ENCODE results near the gene TRIM44.

DNA sequence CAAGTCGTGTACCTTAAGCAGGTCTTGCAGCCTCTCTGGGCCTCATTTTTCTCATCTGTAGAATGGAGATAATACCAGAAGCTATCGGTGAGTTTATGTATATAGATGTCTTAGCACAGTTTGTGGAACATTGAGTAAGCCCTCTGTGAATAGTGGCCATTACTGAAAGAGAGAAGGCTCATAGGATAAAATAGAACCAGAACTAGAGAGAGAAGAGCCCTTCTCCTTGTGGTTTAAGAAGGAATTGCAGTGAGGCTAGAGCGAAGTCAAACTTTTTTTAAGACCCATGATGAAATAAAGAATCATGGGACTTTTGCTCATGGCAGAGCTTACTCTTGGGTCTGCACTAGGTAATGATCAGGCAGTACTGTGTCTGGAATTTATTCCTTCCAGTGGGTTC lies 137.1 kb downstream of the TRIM44 start:
- TF ChIP-seq, protein P1, sequence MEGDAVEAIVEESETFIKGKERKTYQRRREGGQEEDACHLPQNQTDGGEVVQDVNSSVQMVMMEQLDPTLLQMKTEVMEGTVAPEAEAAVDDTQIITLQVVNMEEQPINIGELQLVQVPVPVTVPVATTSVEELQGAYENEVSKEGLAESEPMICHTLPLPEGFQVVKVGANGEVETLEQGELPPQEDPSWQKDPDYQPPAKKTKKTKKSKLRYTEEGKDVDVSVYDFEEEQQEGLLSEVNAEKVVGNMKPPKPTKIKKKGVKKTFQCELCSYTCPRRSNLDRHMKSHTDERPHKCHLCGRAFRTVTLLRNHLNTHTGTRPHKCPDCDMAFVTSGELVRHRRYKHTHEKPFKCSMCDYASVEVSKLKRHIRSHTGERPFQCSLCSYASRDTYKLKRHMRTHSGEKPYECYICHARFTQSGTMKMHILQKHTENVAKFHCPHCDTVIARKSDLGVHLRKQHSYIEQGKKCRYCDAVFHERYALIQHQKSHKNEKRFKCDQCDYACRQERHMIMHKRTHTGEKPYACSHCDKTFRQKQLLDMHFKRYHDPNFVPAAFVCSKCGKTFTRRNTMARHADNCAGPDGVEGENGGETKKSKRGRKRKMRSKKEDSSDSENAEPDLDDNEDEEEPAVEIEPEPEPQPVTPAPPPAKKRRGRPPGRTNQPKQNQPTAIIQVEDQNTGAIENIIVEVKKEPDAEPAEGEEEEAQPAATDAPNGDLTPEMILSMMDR (IDR thresholded peaks at IDR 0.05 in 8 of 11, conservative IDR thresholded peaks at IDR 0.05 in 3 of 11): no peak
- TF ChIP-seq POLR2AphosphoS5 (IDR thresholded peaks at IDR 0.05) (no peak), POLR2A (IDR thresholded peaks at IDR 0.05) (no peak)

All from spleen (tissue), 7 donors.